Astrocyte (in vitro differentiated cells and primary cell): Measurements from ENCODE around the gene FYN. TPM values are rescaled to one million over a fixed set of nuclear protein-coding genes. Genes with fewer than 3 reads are reported as not detected.
"Not testable (repeated sequence)": the region's sequence is repeated elsewhere in the genome, so short reads cannot be mapped to it uniquely, and the experiment has no call there.

Experiments
- DNase-seq: peaks from one replicate; pipeline ENCODE4 v3.0.0-alpha.2; 2010; ENCODE audit warnings: low read depth
- FAIRE-seq: peaks from 2 replicates; lab custom pipeline; 2011; peaks lifted over from hg19 to GRCh38; lab: Jason Lieb, UNC
- H2AFZ ChIP-seq: 2 replicates; pipeline ENCODE4 v1.6.0; 2012; ENCODE audit warnings: low read depth, low read length, inconsistent platforms
- H3K27ac ChIP-seq: 2 replicates; pipeline ENCODE4 v1.5.1; 2011; ENCODE audit warnings: low read depth, low read length, inconsistent platforms
- H3K27me3 ChIP-seq: 2 replicates; pipeline ENCODE4 v1.6.0; 2011; ENCODE audit warnings: low read length, inconsistent platforms; ENCODE audit not compliant: insufficient read depth
- H3K36me3 ChIP-seq: 2 replicates; pipeline ENCODE4 v1.5.1; 2011; ENCODE audit warnings: low read length, inconsistent platforms; ENCODE audit not compliant: insufficient read depth
- H3K4me1 ChIP-seq: 2 replicates; pipeline ENCODE4 v1.5.1; 2011; ENCODE audit warnings: low read length, inconsistent platforms; ENCODE audit not compliant: insufficient read depth
- H3K4me2 ChIP-seq: 2 replicates; pipeline ENCODE4 v1.6.0; 2012; ENCODE audit warnings: low read length, inconsistent platforms
- H3K4me3 ChIP-seq: 2 replicates; pipeline ENCODE4 v1.5.1; 2011; ENCODE audit warnings: low read depth, mild to moderate bottlenecking, low read length, inconsistent platforms; ENCODE audit not compliant: insufficient read depth
- H3K79me2 ChIP-seq: 2 replicates; pipeline ENCODE4 v1.6.0; 2012; ENCODE audit warnings: mild to moderate bottlenecking, low read length, inconsistent platforms; ENCODE audit not compliant: insufficient read depth
- H3K9ac ChIP-seq: 2 replicates; pipeline ENCODE4 v1.6.0; 2012; ENCODE audit warnings: mild to moderate bottlenecking, low read length, inconsistent platforms
- H3K9me3 ChIP-seq: 2 replicates; pipeline ENCODE4 v1.5.1; 2012; ENCODE audit warnings: low read depth, mild to moderate bottlenecking, low read length, inconsistent platforms; ENCODE audit not compliant: insufficient read depth
- H4K20me1 ChIP-seq: 2 replicates; pipeline ENCODE4 v1.6.0; 2012; ENCODE audit warnings: low read length, inconsistent platforms; ENCODE audit not compliant: insufficient read depth
- H3K27ac Mint-ChIP-seq: one replicate; pipeline ENCODE4 v1.8.0; 2021; ENCODE audit warnings: mild to moderate bottlenecking, mixed read lengths; ENCODE audit not compliant: unreplicated experiment
- H3K27me3 Mint-ChIP-seq: one replicate; pipeline ENCODE4 v1.8.0; 2021; ENCODE audit warnings: low read depth, mixed read lengths; ENCODE audit not compliant: unreplicated experiment
- H3K36me3 Mint-ChIP-seq: one replicate; pipeline ENCODE4 v1.8.0; 2021; ENCODE audit warnings: low read depth, mixed read lengths; ENCODE audit not compliant: unreplicated experiment
- H3K4me1 Mint-ChIP-seq: one replicate; pipeline ENCODE4 v1.8.0; 2021; ENCODE audit warnings: low read depth, mixed read lengths; ENCODE audit not compliant: unreplicated experiment
- H3K4me3 Mint-ChIP-seq: one replicate; pipeline ENCODE4 v1.8.0; 2021; ENCODE audit warnings: mild to moderate bottlenecking, moderate library complexity, mixed read lengths; ENCODE audit not compliant: unreplicated experiment
- H3K9me3 Mint-ChIP-seq: one replicate; pipeline ENCODE4 v1.8.0; 2021; ENCODE audit warnings: mild to moderate bottlenecking, mixed read lengths; ENCODE audit not compliant: unreplicated experiment
- CTCF ChIP-seq: IDR thresholded peaks from 2 replicates; pipeline ENCODE4 v1.5.1; 2011; ENCODE audit warnings: low read depth, mild to moderate bottlenecking, inconsistent platforms, low read length, moderate library complexity; ENCODE audit not compliant: insufficient read depth
- EZH2 ChIP-seq: IDR thresholded peaks from 2 replicates; pipeline ENCODE4 v1.6.1; 2012; ENCODE audit warnings: mild to moderate bottlenecking, low read length, inconsistent platforms; ENCODE audit not compliant: insufficient read depth
- total RNA-seq: library from RNA; stranded (reverse); gene quantifications from 2 replicates; pipeline ENCODE4 v1.2.1, GENCODE V29; 2021

The FYN gene
- total RNA-seq, 1 donor from 2014 or later, result 167 TPM

- Mint-ChIP-seq H3K4me3 (no peak overlapping the region), H3K9me3 (peaks cover 1% of the 10 kb centered on the region), H3K36me3 (no peaks in the 10 kb centered on the region), H3K4me1 (no peaks in the 10 kb centered on the region), H3K27ac (no peak overlapping the region), H3K27me3 (no peaks in the 10 kb centered on the region)
- FAIRE-seq, result no peak
- Histone ChIP-seq H3K36me3 (no peaks in the 10 kb centered on the region), H3K27me3 (no peaks in the 10 kb centered on the region), H2AFZ (no peak overlapping the region), H3K4me1 (no peaks in the 10 kb centered on the region), H3K4me3 (no peak overlapping the region), H3K27ac (no peak overlapping the region), H3K79me2 (no peaks in the 10 kb centered on the region), H3K4me2 (no peak overlapping the region), H3K9me3 (no peaks in the 10 kb centered on the region), H3K9ac (no peak overlapping the region), H4K20me1 (no peaks in the 10 kb centered on the region)
- no peak for TF ChIP-seq CTCF
- TF ChIP-seq EZH2, result no peak
- no peak for DNase-seq
Measured at GRCh38 chr6:111911428-111911827, 38.2 kb upstream of the FYN start.

DNA sequence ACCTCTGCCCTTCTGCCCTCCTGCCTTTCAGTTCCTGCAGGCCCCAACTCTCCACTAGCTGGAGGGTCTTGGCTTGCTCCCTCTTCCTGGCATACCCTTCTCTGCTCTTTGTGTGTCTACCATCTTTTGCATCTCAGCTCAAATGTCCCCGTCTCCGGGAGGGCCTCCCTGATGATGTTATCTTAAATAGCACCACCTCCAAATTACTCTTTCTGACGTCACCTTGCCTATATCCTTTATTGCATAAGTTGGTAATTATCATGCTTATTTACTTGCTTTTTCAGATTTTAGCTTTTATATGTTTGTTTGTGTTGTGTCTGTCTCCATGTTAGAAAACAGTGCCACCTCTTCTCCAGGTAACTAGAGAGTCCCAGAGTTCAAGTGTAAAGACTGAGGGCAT lies 36.0 kb upstream of the FYN start:
- H3K4me3 ChIP-seq, result no peak overlapping the region
- DNase-seq (no peak), FAIRE-seq (no peak)
- no peaks in the 10 kb centered on the region for H3K27me3 Mint-ChIP-seq
- H3K36me3 Mint-ChIP-seq, result no peaks in the 10 kb centered on the region
- H3K27ac ChIP-seq, result no peak overlapping the region
- H3K4me3 Mint-ChIP-seq, result no peak overlapping the region
- H3K79me2 ChIP-seq, result no peaks in the 10 kb centered on the region
- no peaks in the 10 kb centered on the region for H4K20me1 ChIP-seq
- no peak overlapping the region for H3K4me2 ChIP-seq
- peaks cover 1% of the 10 kb centered on the region for H3K9me3 Mint-ChIP-seq
- no peaks in the 10 kb centered on the region for H3K4me1 ChIP-seq
- H3K27ac Mint-ChIP-seq, result no peak overlapping the region
- H3K9ac ChIP-seq, result no peak overlapping the region
- no peak for TF ChIP-seq CTCF
- no peak for TF ChIP-seq EZH2
- H3K27me3 ChIP-seq, result no peaks in the 10 kb centered on the region
- H3K4me1 Mint-ChIP-seq, result no peaks in the 10 kb centered on the region
- H3K36me3 ChIP-seq, result no peaks in the 10 kb centered on the region
- H3K9me3 ChIP-seq, result no peaks in the 10 kb centered on the region
- no peak overlapping the region for H2AFZ ChIP-seq

- H3K36me3 Mint-ChIP-seq, H3K79me2 ChIP-seq, FAIRE-seq, H3K27ac ChIP-seq, H3K27ac Mint-ChIP-seq, H3K4me1 Mint-ChIP-seq, H3K4me2 ChIP-seq, H3K4me3 Mint-ChIP-seq, H3K4me1 ChIP-seq, H3K36me3 ChIP-seq, H3K4me3 ChIP-seq, H4K20me1 ChIP-seq, H3K9ac ChIP-seq, DNase-seq, H3K9me3 Mint-ChIP-seq, H3K9me3 ChIP-seq, H3K27me3 Mint-ChIP-seq, H3K27me3 ChIP-seq, H2AFZ ChIP-seq: not testable (repeated sequence)
Measured at GRCh38 chr6:111908365-111908764, 35.1 kb upstream of the FYN start.
